ENCODE data around the gene SLC35F3. TPM values are rescaled to one million over a fixed set of nuclear protein-coding genes. Genes with fewer than 3 reads are reported as not detected.

SLC35F3 gene
- total RNA-seq, 1 experiment from 2014 or later = 22.7 TPM

DNA sequence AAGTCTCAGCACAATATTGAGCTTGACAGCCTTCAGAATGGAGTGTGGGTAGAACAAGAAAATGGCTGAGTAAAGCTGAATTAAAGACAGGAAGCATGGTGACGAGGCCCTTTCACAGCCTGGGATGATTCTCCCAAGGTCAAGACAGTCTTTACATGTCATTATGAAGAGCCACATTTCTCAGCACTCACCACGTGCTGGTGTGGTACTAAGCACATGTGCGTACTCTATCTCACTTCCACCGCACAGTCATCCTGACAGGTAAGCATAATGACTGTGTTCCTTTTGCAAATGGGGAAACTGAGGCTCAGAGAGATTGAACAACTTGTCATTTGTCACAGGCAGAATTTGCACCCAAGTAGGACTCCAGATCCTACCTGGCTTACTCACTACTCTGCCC, 376.0 kb downstream of the SLC35F3 start:
- ChIA-PET POLR2A (ENCODE audit: low non-redundant PET) (no interaction called here), CTCF (no interaction called here)
- H3K27ac ChIP-seq (ENCODE audit: low read depth, low read length, poor library complexity, severe bottlenecking) = no peak overlapping the region
- intact Hi-C loops (cut with micrococcal nuclease; ENCODE audit: unreplicated experiment) = no loop called here
- TF ChIP-seq, protein P1, sequence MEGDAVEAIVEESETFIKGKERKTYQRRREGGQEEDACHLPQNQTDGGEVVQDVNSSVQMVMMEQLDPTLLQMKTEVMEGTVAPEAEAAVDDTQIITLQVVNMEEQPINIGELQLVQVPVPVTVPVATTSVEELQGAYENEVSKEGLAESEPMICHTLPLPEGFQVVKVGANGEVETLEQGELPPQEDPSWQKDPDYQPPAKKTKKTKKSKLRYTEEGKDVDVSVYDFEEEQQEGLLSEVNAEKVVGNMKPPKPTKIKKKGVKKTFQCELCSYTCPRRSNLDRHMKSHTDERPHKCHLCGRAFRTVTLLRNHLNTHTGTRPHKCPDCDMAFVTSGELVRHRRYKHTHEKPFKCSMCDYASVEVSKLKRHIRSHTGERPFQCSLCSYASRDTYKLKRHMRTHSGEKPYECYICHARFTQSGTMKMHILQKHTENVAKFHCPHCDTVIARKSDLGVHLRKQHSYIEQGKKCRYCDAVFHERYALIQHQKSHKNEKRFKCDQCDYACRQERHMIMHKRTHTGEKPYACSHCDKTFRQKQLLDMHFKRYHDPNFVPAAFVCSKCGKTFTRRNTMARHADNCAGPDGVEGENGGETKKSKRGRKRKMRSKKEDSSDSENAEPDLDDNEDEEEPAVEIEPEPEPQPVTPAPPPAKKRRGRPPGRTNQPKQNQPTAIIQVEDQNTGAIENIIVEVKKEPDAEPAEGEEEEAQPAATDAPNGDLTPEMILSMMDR (conservative IDR thresholded peaks at IDR 0.05; ENCODE audit: low read depth, low read length) = no peak
- no peak for TF ChIP-seq EZH2 (IDR thresholded peaks at IDR 0.05; ENCODE audit: borderline replicate concordance, low read depth, low read length, poor library complexity, severe bottlenecking)
- H3K4me3 ChIP-seq (ENCODE audit: low read depth, low read length, poor library complexity, severe bottlenecking) = no peak overlapping the region
- no peaks in the 10 kb centered on the region for H3K27me3 ChIP-seq (replicated peaks; ENCODE audit: insufficient read depth, low read depth, low read length, poor library complexity)
- no peaks in the 10 kb centered on the region for H3K9me3 ChIP-seq (ENCODE audit: low read depth, low read length, poor library complexity, severe bottlenecking)
- no peak for DNase-seq (ENCODE audit: low spot score)
- H3K4me1 ChIP-seq (ENCODE audit: insufficient read depth, low read length, poor library complexity, severe bottlenecking) = peaks cover 3% of the 10 kb centered on the region
- no peaks in the 10 kb centered on the region for H3K36me3 ChIP-seq (ENCODE audit: insufficient read depth, low read length, poor library complexity, severe bottlenecking)
- BruUV-seq (replicated peaks) = no TSS peak

DNA sequence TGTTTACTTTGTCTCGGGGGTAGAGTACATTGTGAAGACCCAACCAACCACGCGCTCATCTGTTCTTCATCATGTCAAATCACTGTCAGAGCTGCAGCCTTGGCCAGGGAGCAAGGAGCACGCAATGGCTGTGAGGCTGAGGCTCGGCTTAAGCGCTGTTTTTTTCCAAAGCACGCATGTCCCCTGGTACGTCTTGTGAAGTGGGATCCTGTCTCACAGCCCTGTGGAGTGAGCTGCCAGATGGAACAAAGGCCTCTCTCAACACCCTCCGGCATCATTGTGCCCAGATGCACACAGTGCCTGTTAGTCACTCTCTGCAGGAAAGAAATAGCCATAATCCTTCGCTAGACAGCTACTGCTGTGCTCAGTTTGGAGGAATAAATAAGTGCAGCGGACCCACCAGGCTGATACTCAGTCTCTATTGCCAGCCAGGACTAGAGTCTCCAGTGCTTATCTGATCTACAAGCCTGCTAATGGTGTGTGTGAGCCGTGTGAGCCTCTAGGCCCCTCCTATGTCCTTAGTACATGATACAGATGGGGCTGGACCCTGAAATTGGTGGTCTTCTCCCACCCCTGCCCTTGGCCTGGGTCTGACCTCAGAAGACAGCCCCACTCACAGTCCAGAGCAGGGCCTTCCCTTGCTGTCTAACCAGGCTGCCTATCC, 377.5 kb downstream of the SLC35F3 start:
- ChIA-PET POLR2A (ENCODE audit: low non-redundant PET) (interaction anchor here (0.6 kb wide), 1 partner anchor 42 kb away, joined by 4 read pairs; no protein-coding TSS in a partner anchor), CTCF (interaction anchor here (1.2 kb wide), 1 partner anchor 28 kb away, joined by 4 read pairs; no protein-coding TSS in a partner anchor)
- intact Hi-C loops (cut with micrococcal nuclease; ENCODE audit: unreplicated experiment) = no loop called here
- peaks cover 3% of the 10 kb centered on the region for H3K4me1 ChIP-seq (ENCODE audit: insufficient read depth, low read length, poor library complexity, severe bottlenecking)
- H3K27ac ChIP-seq (ENCODE audit: low read depth, low read length, poor library complexity, severe bottlenecking) = peak overlapping the region; percentile 18
- H3K36me3 ChIP-seq (ENCODE audit: insufficient read depth, low read length, poor library complexity, severe bottlenecking) = no peaks in the 10 kb centered on the region
- H3K9me3 ChIP-seq (ENCODE audit: low read depth, low read length, poor library complexity, severe bottlenecking) = no peaks in the 10 kb centered on the region
- no TSS peak for BruUV-seq (replicated peaks)
- no peak overlapping the region for H3K4me3 ChIP-seq (ENCODE audit: low read depth, low read length, poor library complexity, severe bottlenecking)
- DNase-seq (ENCODE audit: low spot score) = peak; percentile 54
- no peaks in the 10 kb centered on the region for H3K27me3 ChIP-seq (replicated peaks; ENCODE audit: insufficient read depth, low read depth, low read length, poor library complexity)
- TF ChIP-seq, protein P1 (conservative IDR thresholded peaks at IDR 0.05; ENCODE audit: low read depth, low read length) = no peak
- TF ChIP-seq EZH2 (IDR thresholded peaks at IDR 0.05; ENCODE audit: borderline replicate concordance, low read depth, low read length, poor library complexity, severe bottlenecking) = no peak

DNA sequence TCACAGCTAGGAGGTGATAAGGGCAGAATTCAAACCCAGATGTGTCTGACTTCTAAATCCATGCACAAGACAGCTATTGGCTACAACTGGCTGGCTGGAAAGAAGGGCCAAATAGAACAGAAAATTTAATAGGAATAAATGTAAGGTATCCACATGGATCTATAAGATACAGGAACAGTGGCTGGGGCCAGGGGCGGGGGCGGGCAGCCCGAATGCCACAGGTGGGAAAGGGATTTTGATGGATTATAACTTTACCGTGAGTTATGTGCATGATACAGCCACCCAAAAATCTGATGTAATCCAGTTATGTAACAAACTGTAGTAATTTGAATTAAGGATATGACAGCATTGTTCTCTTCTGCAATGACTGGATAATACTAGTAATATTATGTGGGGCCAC, 381.7 kb downstream of the SLC35F3 start:
- ChIA-PET POLR2A (ENCODE audit: low non-redundant PET) (no interaction called here), CTCF (no interaction called here)
- no TSS peak for BruUV-seq (replicated peaks)
- no peaks in the 10 kb centered on the region for H3K27me3 ChIP-seq (replicated peaks; ENCODE audit: insufficient read depth, low read depth, low read length, poor library complexity)
- no peak overlapping the region for H3K4me3 ChIP-seq (ENCODE audit: low read depth, low read length, poor library complexity, severe bottlenecking)
- peaks cover 15% of the 10 kb centered on the region for H3K9me3 ChIP-seq (ENCODE audit: low read depth, low read length, poor library complexity, severe bottlenecking)
- H3K27ac ChIP-seq (ENCODE audit: low read depth, low read length, poor library complexity, severe bottlenecking) = no peak overlapping the region
- TF ChIP-seq EZH2 (IDR thresholded peaks at IDR 0.05; ENCODE audit: borderline replicate concordance, low read depth, low read length, poor library complexity, severe bottlenecking) = no peak
- TF ChIP-seq, protein P1 (conservative IDR thresholded peaks at IDR 0.05; ENCODE audit: low read depth, low read length) = no peak
- intact Hi-C loops (cut with micrococcal nuclease; ENCODE audit: unreplicated experiment) = no loop called here
- peaks cover 13% of the 10 kb centered on the region for H3K4me1 ChIP-seq (ENCODE audit: insufficient read depth, low read length, poor library complexity, severe bottlenecking)
- H3K36me3 ChIP-seq (ENCODE audit: insufficient read depth, low read length, poor library complexity, severe bottlenecking) = no peaks in the 10 kb centered on the region
- no peak for DNase-seq (ENCODE audit: low spot score)
